Spinal cord (tissue), 10 donors: Measurements from ENCODE around the gene GALNT7. TPM values are rescaled to one million over a fixed set of nuclear protein-coding genes. Genes with fewer than 3 reads are reported as not detected.

Experiments
- DNase-seq, 6 donors: peaks; one replicate each; pipeline versions ENCODE4 v3.0.0 to v3.0.0-alpha.2; 2013 to 2015; ENCODE audit warnings: low spot score in 6 of 6, low read depth in 4 of 6
- H3K27ac ChIP-seq: one replicate; pipeline ENCODE4 v1.5.1; 2013; ENCODE audit warnings: low read depth, low read length, control low read depth
- H3K27me3 ChIP-seq: one replicate; pipeline ENCODE4 v1.6.1; 2013; ENCODE audit warnings: low read length; ENCODE audit not compliant: control insufficient read depth, insufficient read depth
- H3K36me3 ChIP-seq: one replicate; pipeline ENCODE4 v1.6.1; 2013; ENCODE audit warnings: low read length; ENCODE audit not compliant: control insufficient read depth, insufficient read depth
- H3K4me1 ChIP-seq: one replicate; pipeline ENCODE4 v1.6.1; 2013; ENCODE audit warnings: low read length; ENCODE audit not compliant: control insufficient read depth, insufficient read depth
- H3K4me3 ChIP-seq: one replicate; pipeline ENCODE4 v1.5.1; 2013; ENCODE audit warnings: low read depth, low read length, control low read depth
- H3K9me3 ChIP-seq: one replicate; pipeline ENCODE4 v1.6.1; 2013; ENCODE audit warnings: low read length; ENCODE audit not compliant: control insufficient read depth, insufficient read depth
- WGBS: methylation state at CpG from one replicate; pipeline ENCODE4 v1.1.5; 2013; ENCODE audit warnings: missing lambda C conversion rate; ENCODE audit not compliant: insufficient coverage; 5-methylcytosine and 5-hydroxymethylcytosine counted together
- polyA plus RNA-seq, 2 donors: library from polyadenylated mRNA; unstranded; fragments of 120-200 nt; gene quantifications; one replicate each; pipeline ENCODE4 v1.2.1, GENCODE V29; 2013; ENCODE audit not compliant: insufficient read length in 2 of 2
- total RNA-seq, 2 donors: library from RNA; depleted of rRNA in 1 of 2; stranded (reverse); fragments of 120-200 nt in 1 of 2; fragments of >200 nt in 1 of 2; gene quantifications; one replicate each; pipeline versions ENCODE4 v1.2.3 to v1.2.4, GENCODE V29; 2013 to 2014
- donor health status: healthy.

The GALNT7 gene
- total and polyA plus RNA-seq, 4 donors: 21.4 to 39.3 (median 23.2) TPM

DNA sequence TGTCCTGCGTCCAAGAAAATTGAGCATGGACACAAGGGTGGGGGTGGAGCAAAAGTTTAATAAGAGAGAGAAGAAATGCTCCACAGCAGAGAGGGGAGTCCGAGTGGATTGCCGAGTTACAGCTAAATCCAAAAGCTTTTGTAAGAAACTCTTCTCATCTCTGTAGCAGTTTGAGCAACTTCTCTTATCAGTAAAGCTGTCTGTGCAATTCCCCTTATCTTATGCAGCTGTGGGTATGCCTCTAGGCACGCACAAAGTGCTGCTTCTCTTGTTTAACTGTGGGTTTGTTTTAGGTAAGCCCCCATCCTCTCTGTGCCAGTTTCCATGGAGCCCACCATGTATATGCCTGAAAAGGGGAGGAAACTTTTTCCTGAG lies 120.7 kb downstream of the GALNT7 start:
- Histone ChIP-seq H3K9me3 (peaks cover 14% of the 10 kb centered on the region), H3K36me3 (no peaks in the 10 kb centered on the region), H3K4me1 (no peaks in the 10 kb centered on the region), H3K27ac (no peak overlapping the region), H3K27me3 (no peaks in the 10 kb centered on the region), H3K4me3 (no peak overlapping the region)
- no peak for DNase-seq
- 70% methylated on average over 2 of the region's 4 CpGs for WGBS

DNA sequence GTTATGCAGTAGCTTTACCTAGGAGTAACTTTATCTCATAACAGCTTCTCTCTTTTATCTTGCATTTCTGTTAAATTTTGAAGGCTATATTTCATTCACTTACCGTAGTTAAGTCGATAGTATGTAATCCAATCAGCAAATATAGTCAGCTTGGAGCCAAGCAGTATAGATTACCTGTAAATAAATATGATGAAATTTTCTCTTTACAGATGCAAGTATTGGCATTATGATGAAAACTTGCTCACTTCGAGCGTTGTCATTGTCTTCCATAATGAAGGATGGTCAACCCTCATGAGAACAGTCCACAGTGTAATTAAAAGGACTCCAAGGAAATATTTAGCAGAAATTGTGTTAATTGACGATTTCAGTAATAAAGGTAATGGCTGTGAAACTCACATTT lies 123.3 kb downstream of the GALNT7 start:
- no peaks in the 10 kb centered on the region for H3K36me3 ChIP-seq
- H3K9me3 ChIP-seq: peaks cover 7% of the 10 kb centered on the region
- H3K27me3 ChIP-seq: no peaks in the 10 kb centered on the region
- H3K4me1 ChIP-seq: no peaks in the 10 kb centered on the region
- no CpG with 5 or more reads among the region's 5 CpGs for WGBS
- no peak for DNase-seq
- H3K27ac ChIP-seq: no peak overlapping the region
- no peak overlapping the region for H3K4me3 ChIP-seq

DNA sequence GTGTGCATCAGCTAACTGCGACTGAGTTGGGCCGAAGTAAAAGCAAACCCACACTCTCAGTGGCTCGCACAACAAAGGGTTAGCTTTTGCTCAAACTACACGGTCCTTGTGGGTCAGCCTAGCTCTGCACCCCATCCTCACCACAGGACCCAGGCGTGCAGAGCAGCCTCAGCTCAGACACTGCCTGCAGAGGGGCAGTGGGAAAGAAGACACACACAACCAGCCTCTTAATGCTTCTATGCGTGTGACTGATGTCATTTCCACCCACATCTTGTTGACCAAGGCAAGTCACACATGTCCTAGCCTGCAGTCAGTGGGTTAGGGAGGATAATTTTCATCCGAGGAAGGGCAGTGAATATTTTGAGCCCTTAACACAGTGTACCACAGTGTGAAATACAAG lies 125.1 kb downstream of the GALNT7 start:
- H3K27me3 ChIP-seq: no peaks in the 10 kb centered on the region
- no peaks in the 10 kb centered on the region for H3K36me3 ChIP-seq
- WGBS: 67% methylated on average over 5 of the region's 7 CpGs
- no peak overlapping the region for H3K4me3 ChIP-seq
- no peak overlapping the region for H3K27ac ChIP-seq
- DNase-seq: no peak
- H3K9me3 ChIP-seq: no peaks in the 10 kb centered on the region
- H3K4me1 ChIP-seq: no peaks in the 10 kb centered on the region

DNA sequence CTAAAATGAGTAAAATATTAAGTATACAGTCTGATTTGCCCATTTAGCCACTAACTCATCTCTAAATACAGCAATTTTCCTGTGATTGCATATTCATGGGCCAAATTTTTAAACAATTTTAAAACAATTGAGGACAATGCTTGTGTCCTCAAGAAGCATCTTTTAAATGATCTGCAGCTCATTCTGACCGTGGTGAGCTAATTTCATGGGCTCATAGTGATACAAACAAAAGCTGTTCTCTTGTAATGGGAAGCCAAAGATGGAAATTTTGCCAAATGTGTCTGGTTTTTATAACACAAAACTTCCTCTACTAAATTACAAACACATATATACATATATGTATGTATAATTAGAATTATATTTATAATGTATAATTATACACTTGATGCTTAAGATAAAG lies 125.8 kb downstream of the GALNT7 start:
- WGBS: no CpG with 5 or more reads among the region's 1 CpG
- Histone ChIP-seq H3K27ac (no peak overlapping the region), H3K27me3 (no peaks in the 10 kb centered on the region), H3K4me1 (no peaks in the 10 kb centered on the region), H3K4me3 (no peak overlapping the region), H3K36me3 (no peaks in the 10 kb centered on the region), H3K9me3 (no peaks in the 10 kb centered on the region)
- no peak for DNase-seq

DNA sequence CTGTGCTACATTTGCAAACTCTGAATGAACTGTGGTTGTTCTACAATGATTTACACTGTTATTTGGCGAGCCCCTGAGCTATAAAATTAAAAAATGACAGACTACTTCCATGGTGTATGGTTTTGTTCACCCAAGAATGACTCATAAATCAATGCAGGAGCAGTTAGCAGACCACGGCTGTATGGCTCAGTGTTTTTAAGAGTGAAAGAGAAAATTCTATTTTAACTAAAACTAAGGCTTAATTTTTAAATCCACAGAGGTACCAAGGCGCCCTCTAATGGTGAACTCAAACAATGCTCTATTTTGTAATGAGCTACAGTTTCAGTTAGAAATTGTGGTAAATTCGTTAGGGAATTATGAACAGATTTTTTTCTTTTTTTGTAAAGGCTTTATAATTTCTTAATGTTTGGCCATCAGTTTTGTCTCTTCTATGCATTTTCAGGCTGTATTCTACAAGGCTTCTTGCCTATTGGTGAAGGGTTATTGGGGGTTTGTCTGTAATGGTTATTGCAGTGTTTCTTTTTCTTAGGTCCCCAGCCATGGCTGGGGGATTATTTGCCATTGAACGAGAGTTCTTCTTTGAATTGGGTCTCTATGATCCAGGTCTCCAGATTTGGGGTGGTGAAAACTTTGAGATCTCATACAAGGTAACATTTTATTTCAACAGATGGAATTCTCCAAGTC lies 133.0 kb downstream of the GALNT7 start:
- no CpG with 5 or more reads among the region's 5 CpGs for WGBS
- Histone ChIP-seq H3K27me3 (no peaks in the 10 kb centered on the region), H3K4me3 (no peak overlapping the region), H3K9me3 (no peaks in the 10 kb centered on the region), H3K27ac (no peak overlapping the region), H3K4me1 (no peaks in the 10 kb centered on the region), H3K36me3 (no peaks in the 10 kb centered on the region)
- DNase-seq: peak in 3 of 6 donors; percentile 19 to 85 (median 40)

DNA sequence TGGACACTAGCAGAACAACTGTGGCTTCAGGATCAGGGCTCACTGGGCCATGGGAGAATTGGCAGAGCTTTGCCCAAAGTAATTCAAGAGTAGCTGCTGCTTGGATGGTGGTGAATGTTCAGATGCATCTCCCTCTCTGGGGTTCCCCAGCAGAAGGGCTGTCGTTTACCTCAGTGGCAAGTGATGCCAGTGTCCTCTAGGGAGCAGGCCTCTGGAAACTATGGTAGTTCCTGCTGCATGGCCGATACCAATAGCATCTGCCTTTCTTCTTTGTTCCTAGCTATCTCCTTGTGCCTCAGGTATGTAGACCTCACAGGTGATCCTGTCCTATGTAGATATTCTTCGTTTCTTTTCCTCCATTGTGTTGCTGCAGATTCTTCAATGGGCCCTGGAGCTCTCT lies 139.2 kb downstream of the GALNT7 start:
- Histone ChIP-seq H3K4me1 (no peaks in the 10 kb centered on the region), H3K27me3 (no peaks in the 10 kb centered on the region), H3K27ac (no peak overlapping the region), H3K36me3 (peaks cover 3% of the 10 kb centered on the region), H3K4me3 (no peak overlapping the region), H3K9me3 (no peaks in the 10 kb centered on the region)
- DNase-seq: no peak
- 93% methylated on average over 2 of the region's 3 CpGs for WGBS

DNA sequence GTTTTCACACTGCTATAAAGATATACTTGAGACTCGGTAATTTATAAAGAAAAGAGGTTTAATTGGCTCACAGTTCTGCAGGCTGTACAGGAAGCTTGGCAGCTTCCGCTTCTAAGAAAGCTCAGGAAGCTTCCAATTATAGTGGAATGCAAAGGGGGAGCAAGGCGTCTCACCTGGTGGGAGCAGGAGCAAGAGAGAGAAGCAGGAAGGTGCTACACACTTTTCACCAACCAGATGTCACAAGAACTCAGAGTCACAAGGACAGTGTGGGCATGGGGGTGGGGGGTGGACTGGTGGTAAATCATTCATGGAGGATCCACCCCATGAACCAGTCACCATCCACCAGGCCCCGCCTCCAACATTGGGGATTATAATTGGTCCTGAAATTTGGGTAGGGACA lies 142.8 kb downstream of the GALNT7 start:
- Histone ChIP-seq H3K27me3 (no peaks in the 10 kb centered on the region), H3K27ac (no peak overlapping the region), H3K4me3 (no peak overlapping the region), H3K9me3 (no peaks in the 10 kb centered on the region), H3K36me3 (peaks cover 11% of the 10 kb centered on the region), H3K4me1 (no peaks in the 10 kb centered on the region)
- DNase-seq: no peak
- 100% methylated on average over 1 of the region's 4 CpGs for WGBS

DNA sequence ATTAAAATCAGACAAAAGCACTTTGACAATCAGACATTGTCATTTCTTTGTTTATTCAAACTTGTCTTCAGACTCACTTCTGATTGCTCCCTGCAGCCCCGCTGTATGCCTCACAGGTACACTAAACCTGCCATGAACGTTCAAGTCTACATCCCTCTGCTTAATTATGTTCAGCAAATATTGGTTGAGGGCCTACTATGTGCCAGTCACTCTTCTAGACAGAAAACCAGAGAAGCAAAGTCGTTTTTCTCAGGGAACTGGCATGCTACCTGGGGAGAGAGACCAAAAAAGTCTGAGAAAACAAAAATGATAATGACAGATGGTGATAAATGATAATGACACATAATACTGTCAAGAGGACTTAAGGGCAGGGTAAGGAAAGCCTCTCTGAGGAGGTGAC lies 146.1 kb downstream of the GALNT7 start:
- DNase-seq: no peak
- no peaks in the 10 kb centered on the region for H3K9me3 ChIP-seq
- 100% methylated on average over 1 of the region's 3 CpGs for WGBS
- no peaks in the 10 kb centered on the region for H3K27me3 ChIP-seq
- no peak overlapping the region for H3K4me3 ChIP-seq
- H3K4me1 ChIP-seq: no peaks in the 10 kb centered on the region
- H3K27ac ChIP-seq: no peak overlapping the region
- H3K36me3 ChIP-seq: peaks cover 8% of the 10 kb centered on the region

DNA sequence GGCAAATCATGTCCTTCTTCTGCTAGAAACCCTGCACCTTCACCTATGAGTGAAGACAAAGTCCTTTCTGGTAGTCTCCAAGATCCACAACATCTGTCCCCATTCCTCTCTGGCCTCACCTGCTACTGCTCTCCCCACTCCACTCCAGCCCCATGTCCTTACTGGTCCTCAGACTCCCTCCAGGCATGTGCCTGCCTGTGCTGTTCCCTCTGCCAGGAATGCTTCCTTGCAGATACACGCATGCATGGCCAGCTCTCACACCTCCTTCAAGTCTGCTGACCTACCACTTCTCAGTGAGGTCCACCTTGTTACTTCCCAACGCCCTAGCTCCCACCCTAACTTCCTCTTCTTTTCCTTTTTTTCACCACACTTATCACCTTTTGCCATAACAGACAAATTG lies 147.4 kb downstream of the GALNT7 start:
- Histone ChIP-seq H3K36me3 (peaks cover 8% of the 10 kb centered on the region), H3K4me1 (no peaks in the 10 kb centered on the region), H3K27ac (no peak overlapping the region), H3K4me3 (no peak overlapping the region), H3K27me3 (no peaks in the 10 kb centered on the region), H3K9me3 (no peaks in the 10 kb centered on the region)
- 77% methylated on average over 2 of the region's 2 CpGs for WGBS
- DNase-seq: no peak

DNA sequence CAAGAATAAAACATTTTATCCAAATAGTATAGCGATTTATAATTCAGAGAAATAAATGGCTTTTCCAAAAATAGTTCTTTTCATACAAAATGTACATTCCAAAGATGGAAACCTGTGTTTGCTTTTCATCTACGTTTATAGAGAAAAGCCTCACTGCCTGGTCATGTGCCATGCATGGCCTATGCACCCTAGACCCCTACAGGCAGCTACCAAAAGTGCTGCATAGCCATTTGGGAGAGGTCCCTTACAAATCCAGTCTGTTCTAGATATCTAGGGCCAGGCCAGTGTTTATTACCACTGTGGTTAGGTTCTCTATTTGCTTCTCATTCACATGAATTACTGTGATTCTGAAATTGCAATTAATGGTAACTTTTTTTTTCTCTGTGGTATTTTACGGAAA lies 148.4 kb downstream of the GALNT7 start:
- H3K4me1 ChIP-seq: no peaks in the 10 kb centered on the region
- 100% methylated on average over 1 of the region's 3 CpGs for WGBS
- H3K27ac ChIP-seq: no peak overlapping the region
- H3K9me3 ChIP-seq: no peaks in the 10 kb centered on the region
- no peak for DNase-seq
- peaks cover 8% of the 10 kb centered on the region for H3K36me3 ChIP-seq
- no peak overlapping the region for H3K4me3 ChIP-seq
- no peaks in the 10 kb centered on the region for H3K27me3 ChIP-seq
